Measurements from ENCODE around the gene STRN3. TPM values are rescaled to one million over a fixed set of nuclear protein-coding genes. Genes with fewer than 3 reads are reported as not detected.
"Not testable (repeated sequence)": the region's sequence is repeated elsewhere in the genome, so short reads cannot be mapped to it uniquely, and the experiment has no call there.

STRN3 gene
- total RNA-seq, 1 donor from 2014 or later = 48.9 TPM

DNA sequence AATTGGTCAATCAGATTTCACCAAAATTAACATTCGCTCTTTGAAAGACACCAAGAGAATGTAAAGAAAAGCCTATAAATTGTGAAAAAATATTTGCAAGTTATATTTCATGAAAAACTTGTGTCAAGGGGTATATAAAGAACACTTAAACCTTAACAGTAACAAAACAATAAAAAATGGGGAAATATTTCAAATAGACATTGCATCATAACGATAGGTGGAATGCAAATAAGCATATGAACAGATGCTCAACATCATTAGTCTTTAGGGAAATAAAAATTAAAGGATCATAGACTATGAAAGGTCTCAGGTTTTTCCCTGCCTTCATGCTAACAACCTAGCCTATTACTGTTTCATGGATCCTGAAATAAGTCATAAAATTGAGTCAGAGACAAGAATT, 87.6 kb downstream of the STRN3 start:
- Histone ChIP-seq H3K27me3 (no peaks in the 10 kb centered on the region), H3K27ac (no peak overlapping the region), H3K9me3 (no peaks in the 10 kb centered on the region), H3K36me3 (peaks cover 0 to 16% of the 10 kb centered on the region in 2 donors), H3K4me3 (no peak overlapping the region), H3K4me1 (no peaks in the 10 kb centered on the region)
- no peak for DNase-seq (ENCODE audit: extremely low spot score in 2 of 2)
- TF ChIP-seq POLR2AphosphoS5 (IDR thresholded peaks at IDR 0.05; ENCODE audit: insufficient read depth in 1 of 2, low read depth in 1 of 2) = no peak
- no peak for TF ChIP-seq POLR2A (IDR thresholded peaks at IDR 0.05)
- TF ChIP-seq, protein P1, sequence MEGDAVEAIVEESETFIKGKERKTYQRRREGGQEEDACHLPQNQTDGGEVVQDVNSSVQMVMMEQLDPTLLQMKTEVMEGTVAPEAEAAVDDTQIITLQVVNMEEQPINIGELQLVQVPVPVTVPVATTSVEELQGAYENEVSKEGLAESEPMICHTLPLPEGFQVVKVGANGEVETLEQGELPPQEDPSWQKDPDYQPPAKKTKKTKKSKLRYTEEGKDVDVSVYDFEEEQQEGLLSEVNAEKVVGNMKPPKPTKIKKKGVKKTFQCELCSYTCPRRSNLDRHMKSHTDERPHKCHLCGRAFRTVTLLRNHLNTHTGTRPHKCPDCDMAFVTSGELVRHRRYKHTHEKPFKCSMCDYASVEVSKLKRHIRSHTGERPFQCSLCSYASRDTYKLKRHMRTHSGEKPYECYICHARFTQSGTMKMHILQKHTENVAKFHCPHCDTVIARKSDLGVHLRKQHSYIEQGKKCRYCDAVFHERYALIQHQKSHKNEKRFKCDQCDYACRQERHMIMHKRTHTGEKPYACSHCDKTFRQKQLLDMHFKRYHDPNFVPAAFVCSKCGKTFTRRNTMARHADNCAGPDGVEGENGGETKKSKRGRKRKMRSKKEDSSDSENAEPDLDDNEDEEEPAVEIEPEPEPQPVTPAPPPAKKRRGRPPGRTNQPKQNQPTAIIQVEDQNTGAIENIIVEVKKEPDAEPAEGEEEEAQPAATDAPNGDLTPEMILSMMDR (IDR thresholded peaks at IDR 0.05) = no peak
- intact Hi-C loops (cut with DNase I) = no loop called here

DNA sequence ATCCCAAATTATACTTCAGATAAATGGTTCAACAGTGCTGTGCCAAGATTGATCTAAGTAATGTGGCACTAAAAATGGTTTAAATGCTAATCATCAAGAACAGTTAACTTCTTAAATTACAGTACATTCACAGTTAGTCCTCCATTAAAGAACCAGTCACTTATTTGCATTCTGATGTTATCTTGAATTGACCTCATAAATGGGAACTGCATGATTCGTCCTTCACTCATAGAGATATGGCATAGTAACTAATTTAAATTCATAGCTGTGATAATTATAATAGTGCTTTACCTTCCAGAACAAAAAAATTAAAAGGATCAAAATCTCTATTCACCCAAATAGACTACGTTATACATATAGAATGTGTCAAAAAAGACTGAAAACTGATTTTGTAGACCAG, 90.7 kb downstream of the STRN3 start:
- no peak for DNase-seq (ENCODE audit: extremely low spot score in 2 of 2)
- intact Hi-C loops (cut with DNase I) = no loop called here
- Histone ChIP-seq H3K27me3 (no peaks in the 10 kb centered on the region), H3K9me3 (no peaks in the 10 kb centered on the region), H3K27ac (no peak overlapping the region), H3K4me1 (no peaks in the 10 kb centered on the region), H3K4me3 (no peak overlapping the region), H3K36me3 (peaks cover 0 to 14% of the 10 kb centered on the region in 2 donors)
- TF ChIP-seq, protein P1 (IDR thresholded peaks at IDR 0.05) = no peak
- TF ChIP-seq POLR2AphosphoS5 (IDR thresholded peaks at IDR 0.05; ENCODE audit: insufficient read depth in 1 of 2, low read depth in 1 of 2) (no peak), POLR2A (IDR thresholded peaks at IDR 0.05) (no peak)

DNA sequence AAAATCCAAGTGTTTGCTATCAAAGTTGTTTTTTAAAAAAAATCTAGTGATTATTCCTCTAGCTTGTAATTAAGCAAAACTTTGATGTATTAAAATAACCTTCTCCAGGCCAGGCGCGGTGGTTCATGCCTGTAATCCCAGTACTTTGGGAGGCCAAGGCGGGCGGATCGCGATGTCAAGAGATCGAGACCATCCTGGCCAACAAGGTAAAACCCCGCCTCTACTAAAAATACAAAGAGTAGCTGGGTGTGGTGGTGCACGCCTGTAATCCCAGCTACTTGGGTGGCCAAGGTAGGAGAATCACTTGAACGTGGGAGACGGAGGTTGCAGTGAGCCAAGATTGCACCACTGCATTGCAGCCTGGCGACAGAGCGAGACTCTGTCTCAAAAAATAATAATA, 92.2 kb downstream of the STRN3 start:
- H3K4me3 ChIP-seq; H3K27me3 ChIP-seq; H3K9me3 ChIP-seq; DNase-seq (ENCODE audit: extremely low spot score in 2 of 2); H3K4me1 ChIP-seq; intact Hi-C loops (cut with DNase I); H3K27ac ChIP-seq: not testable (repeated sequence)
- H3K36me3 ChIP-seq = peaks cover 0 to 14% of the 10 kb centered on the region in 2 donors

DNA sequence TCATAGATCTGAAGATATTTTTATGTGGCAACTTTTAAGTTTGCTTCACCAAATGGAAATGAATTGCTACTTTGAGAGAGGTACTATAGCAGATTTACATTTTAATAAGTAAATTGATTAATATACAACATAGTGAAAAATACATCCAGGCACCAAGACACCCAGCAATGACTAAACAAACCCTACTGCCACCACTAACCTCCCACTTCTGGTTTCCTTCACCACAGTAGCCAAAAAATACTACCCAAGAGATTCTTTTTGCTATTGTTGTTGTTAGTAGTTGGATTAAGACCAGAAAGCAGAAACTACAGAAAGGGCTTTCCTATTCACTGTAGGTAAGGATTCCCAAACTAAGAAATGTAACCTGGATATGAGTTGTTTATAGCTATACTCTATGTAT, 97.7 kb downstream of the STRN3 start:
- H3K4me1 ChIP-seq = no peaks in the 10 kb centered on the region
- TF ChIP-seq, protein P1 (IDR thresholded peaks at IDR 0.05) = no peak
- TF ChIP-seq POLR2AphosphoS5 (IDR thresholded peaks at IDR 0.05; ENCODE audit: insufficient read depth in 1 of 2, low read depth in 1 of 2) = no peak
- no peak for TF ChIP-seq POLR2A (IDR thresholded peaks at IDR 0.05)
- H3K27me3 ChIP-seq = no peaks in the 10 kb centered on the region
- no peak overlapping the region for H3K27ac ChIP-seq
- intact Hi-C loops (cut with DNase I) = no loop called here
- no peaks in the 10 kb centered on the region for H3K36me3 ChIP-seq
- no peak overlapping the region for H3K4me3 ChIP-seq
- no peaks in the 10 kb centered on the region for H3K9me3 ChIP-seq
- no peak for DNase-seq (ENCODE audit: extremely low spot score in 2 of 2)

DNA sequence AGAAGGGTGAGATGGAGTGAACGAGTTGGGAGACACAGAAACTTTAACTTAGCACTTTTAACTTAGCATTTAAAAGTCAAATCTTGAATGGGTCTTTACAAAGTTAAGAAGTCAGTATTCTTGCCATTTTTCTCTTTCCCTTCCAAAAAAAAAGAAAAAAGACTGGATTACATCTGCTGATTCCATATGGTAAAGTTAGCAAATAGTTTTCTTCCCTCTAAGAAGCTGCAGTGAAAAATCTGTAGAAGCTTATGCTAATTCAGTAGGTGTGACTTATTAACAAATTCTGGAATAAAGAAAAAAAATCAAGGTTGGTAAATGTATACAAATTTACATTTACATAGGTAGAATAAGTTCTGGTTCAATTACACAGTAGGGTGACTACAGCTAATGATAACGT, 100.9 kb downstream of the STRN3 start:
- Histone ChIP-seq H3K9me3 (no peaks in the 10 kb centered on the region), H3K27ac (no peak overlapping the region), H3K36me3 (no peaks in the 10 kb centered on the region), H3K4me1 (no peaks in the 10 kb centered on the region), H3K27me3 (no peaks in the 10 kb centered on the region), H3K4me3 (no peak overlapping the region)
- intact Hi-C loops (cut with DNase I) = no loop called here
- TF ChIP-seq POLR2A (IDR thresholded peaks at IDR 0.05) (no peak), POLR2AphosphoS5 (IDR thresholded peaks at IDR 0.05; ENCODE audit: insufficient read depth in 1 of 2, low read depth in 1 of 2) (no peak)
- TF ChIP-seq, protein P1 (IDR thresholded peaks at IDR 0.05) = no peak
- DNase-seq (ENCODE audit: extremely low spot score in 2 of 2) = no peak

DNA sequence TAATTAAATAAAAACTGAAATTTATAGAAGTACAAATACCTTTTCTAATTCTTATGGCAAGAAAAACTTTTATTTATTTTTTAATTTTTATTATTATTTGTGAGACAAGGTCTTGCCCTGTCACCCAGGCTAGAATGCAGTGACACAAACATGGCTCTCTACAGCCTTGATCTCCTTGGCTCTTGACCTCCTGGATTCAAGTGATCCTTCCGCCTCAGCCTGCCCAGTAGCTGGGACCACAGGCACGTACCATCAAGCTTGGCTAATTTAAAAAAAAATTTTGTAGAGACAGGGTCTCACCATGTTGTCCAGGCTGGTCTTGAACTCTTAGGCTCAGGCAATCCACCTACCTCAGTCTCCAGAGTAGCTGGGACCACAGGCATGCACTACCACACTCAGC, 104.4 kb downstream of the STRN3 start:
- Histone ChIP-seq H3K27ac (no peak overlapping the region), H3K4me1 (no peaks in the 10 kb centered on the region), H3K9me3 (no peaks in the 10 kb centered on the region), H3K4me3 (no peak overlapping the region), H3K36me3 (no peaks in the 10 kb centered on the region), H3K27me3 (no peaks in the 10 kb centered on the region)
- no peak for TF ChIP-seq POLR2AphosphoS5 (IDR thresholded peaks at IDR 0.05; ENCODE audit: insufficient read depth in 1 of 2, low read depth in 1 of 2)
- no peak for TF ChIP-seq POLR2A (IDR thresholded peaks at IDR 0.05)
- TF ChIP-seq, protein P1 (IDR thresholded peaks at IDR 0.05) = no peak
- DNase-seq (ENCODE audit: extremely low spot score in 2 of 2) = no peak
- intact Hi-C loops (cut with DNase I) = no loop called here

Measured in vagina (tissue), 2 donors.